ENCODE data around the gene TBL2. TPM values are rescaled to one million over a fixed set of nuclear protein-coding genes. Genes with fewer than 3 reads are reported as not detected.

The TBL2 gene
- total RNA-seq, 1 experiment from 2014 or later: 32.3 TPM

DNA sequence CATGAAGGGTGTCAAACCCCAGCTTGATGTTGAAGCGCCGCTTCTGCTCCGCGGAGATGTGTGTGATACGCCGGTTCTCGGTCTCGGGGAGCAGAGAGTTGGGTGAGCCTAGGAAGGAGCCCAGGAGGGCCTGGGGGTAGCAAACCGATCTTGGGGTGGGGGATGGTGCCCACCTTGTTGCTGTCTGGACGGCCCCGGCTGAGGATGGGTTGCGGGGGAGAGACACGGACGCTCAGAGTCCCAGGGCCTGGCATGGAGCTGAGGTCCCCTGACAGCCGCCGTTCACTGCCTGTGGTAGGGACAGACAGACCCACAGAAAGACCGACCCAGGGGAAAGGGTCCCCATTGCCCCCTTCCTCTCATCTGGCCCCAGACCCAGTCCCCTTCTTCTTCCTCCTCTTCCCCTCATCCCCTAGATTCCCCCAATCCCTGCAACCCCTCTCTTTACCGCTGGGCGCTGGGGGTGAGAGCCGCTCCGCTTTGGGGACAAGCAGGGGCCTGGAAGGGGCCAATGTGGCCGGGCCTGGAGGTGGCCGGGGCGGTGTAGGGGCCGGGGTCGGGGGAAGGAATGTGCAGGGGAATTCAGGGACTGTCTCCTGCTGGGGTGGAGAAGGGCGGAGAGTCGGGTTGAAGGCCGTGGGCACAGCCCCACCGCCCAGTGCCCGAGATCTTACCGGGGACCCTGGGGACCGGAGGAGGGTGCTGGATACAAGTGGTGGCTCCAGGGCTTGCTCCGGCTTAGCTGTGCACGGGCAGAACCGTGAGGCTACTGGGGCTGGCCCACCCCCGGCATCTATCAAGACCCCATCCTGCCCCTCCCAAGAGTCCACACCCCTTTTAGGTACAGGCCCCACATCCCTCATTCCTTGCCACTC is 18.0 kb upstream of the TBL2 start:
- no peak overlapping the region for H3K4me3 Mint-ChIP-seq
- no peak overlapping the region for H3K27ac Mint-ChIP-seq
- H3K4me1 Mint-ChIP-seq: 0 out of 2 replicates have a peak, but pooled peaks cover 2% of the 10 kb centered on the region
- ChIA-PET CTCF (interaction anchor here (1.0 to 5.1 kb wide), 4 partner anchors 10 to 129 kb away, joined by 3 to 30 read pairs (median 10); no protein-coding TSS in a partner anchor), POLR2A (no interaction called here)
- peak; percentile 49 for ATAC-seq
- H3K27me3 Mint-ChIP-seq (ENCODE audit: low read depth): peaks cover 21% of the 10 kb centered on the region
- DNase-seq (ENCODE audit: low spot score): no peak
- TF ChIP-seq ESRRA (CRISPR knock-in tag; IDR thresholded peaks at IDR 0.05; ENCODE audit: borderline replicate concordance) (no peak), HMGA2 (CRISPR knock-in tag; IDR thresholded peaks at IDR 0.05) (no peak), SMAD3 (CRISPR knock-in tag; IDR thresholded peaks at IDR 0.05; ENCODE audit: borderline replicate concordance) (no peak), ZNF138 (CRISPR knock-in tag; conservative IDR thresholded peaks at IDR 0.05) (no peak), JUN (CRISPR knock-in tag; IDR thresholded peaks at IDR 0.05) (no peak), TEAD1 (CRISPR knock-in tag; IDR thresholded peaks at IDR 0.05) (no peak), TCF7 (CRISPR knock-in tag; IDR thresholded peaks at IDR 0.05; ENCODE audit: low read depth) (no peak), PRRX2 (CRISPR knock-in tag; IDR thresholded peaks at IDR 0.05) (no peak)
- TF ChIP-seq, protein P1, sequence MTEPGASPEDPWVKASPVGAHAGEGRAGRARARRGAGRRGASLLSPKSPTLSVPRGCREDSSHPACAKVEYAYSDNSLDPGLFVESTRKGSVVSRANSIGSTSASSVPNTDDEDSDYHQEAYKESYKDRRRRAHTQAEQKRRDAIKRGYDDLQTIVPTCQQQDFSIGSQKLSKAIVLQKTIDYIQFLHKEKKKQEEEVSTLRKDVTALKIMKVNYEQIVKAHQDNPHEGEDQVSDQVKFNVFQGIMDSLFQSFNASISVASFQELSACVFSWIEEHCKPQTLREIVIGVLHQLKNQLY (CRISPR knock-in tag; IDR thresholded peaks at IDR 0.05): no peak
- TF ChIP-seq, protein P2, sequence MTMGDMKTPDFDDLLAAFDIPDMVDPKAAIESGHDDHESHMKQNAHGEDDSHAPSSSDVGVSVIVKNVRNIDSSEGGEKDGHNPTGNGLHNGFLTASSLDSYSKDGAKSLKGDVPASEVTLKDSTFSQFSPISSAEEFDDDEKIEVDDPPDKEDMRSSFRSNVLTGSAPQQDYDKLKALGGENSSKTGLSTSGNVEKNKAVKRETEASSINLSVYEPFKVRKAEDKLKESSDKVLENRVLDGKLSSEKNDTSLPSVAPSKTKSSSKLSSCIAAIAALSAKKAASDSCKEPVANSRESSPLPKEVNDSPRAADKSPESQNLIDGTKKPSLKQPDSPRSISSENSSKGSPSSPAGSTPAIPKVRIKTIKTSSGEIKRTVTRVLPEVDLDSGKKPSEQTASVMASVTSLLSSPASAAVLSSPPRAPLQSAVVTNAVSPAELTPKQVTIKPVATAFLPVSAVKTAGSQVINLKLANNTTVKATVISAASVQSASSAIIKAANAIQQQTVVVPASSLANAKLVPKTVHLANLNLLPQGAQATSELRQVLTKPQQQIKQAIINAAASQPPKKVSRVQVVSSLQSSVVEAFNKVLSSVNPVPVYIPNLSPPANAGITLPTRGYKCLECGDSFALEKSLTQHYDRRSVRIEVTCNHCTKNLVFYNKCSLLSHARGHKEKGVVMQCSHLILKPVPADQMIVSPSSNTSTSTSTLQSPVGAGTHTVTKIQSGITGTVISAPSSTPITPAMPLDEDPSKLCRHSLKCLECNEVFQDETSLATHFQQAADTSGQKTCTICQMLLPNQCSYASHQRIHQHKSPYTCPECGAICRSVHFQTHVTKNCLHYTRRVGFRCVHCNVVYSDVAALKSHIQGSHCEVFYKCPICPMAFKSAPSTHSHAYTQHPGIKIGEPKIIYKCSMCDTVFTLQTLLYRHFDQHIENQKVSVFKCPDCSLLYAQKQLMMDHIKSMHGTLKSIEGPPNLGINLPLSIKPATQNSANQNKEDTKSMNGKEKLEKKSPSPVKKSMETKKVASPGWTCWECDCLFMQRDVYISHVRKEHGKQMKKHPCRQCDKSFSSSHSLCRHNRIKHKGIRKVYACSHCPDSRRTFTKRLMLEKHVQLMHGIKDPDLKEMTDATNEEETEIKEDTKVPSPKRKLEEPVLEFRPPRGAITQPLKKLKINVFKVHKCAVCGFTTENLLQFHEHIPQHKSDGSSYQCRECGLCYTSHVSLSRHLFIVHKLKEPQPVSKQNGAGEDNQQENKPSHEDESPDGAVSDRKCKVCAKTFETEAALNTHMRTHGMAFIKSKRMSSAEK (CRISPR knock-in tag; IDR thresholded peaks at IDR 0.05; ENCODE audit: borderline replicate concordance): no peak
- TF ChIP-seq, protein P3, sequence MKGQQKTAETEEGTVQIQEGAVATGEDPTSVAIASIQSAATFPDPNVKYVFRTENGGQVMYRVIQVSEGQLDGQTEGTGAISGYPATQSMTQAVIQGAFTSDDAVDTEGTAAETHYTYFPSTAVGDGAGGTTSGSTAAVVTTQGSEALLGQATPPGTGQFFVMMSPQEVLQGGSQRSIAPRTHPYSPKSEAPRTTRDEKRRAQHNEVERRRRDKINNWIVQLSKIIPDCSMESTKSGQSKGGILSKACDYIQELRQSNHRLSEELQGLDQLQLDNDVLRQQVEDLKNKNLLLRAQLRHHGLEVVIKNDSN (CRISPR knock-in tag; IDR thresholded peaks at IDR 0.05): no peak
- TF ChIP-seq, protein P4, sequence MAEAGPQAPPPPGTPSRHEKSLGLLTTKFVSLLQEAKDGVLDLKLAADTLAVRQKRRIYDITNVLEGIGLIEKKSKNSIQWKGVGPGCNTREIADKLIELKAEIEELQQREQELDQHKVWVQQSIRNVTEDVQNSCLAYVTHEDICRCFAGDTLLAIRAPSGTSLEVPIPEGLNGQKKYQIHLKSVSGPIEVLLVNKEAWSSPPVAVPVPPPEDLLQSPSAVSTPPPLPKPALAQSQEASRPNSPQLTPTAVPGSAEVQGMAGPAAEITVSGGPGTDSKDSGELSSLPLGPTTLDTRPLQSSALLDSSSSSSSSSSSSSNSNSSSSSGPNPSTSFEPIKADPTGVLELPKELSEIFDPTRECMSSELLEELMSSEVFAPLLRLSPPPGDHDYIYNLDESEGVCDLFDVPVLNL (CRISPR knock-in tag; IDR thresholded peaks at IDR 0.05; ENCODE audit: borderline replicate concordance, low read depth): no peak
- no peaks in the 10 kb centered on the region for H3K9me3 Mint-ChIP-seq
- H3K36me3 Mint-ChIP-seq: no peaks in the 10 kb centered on the region

DNA sequence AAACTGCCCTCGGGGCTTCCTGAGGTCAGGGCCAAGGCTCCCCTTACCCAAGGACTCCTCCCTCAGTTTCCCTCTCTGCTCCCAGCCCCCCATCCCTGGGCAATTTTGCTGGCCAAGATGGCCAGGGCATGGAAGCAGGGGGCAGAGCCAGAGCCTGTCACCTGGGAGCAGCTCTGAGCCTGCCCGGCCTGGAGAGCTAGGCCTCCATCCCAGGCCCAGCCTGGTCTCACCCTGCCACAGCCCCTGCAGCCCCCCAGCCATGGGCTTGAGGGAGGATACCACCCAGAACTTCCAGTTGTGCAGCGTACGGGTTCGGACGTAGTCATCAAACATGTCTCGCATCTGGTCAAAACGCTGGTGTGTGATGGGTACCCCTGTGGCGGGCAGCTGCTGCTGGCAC is 17.0 kb upstream of the TBL2 start:
- H3K36me3 Mint-ChIP-seq: no peaks in the 10 kb centered on the region
- ChIA-PET CTCF (interaction anchor here (1.0 to 5.1 kb wide), 3 partner anchors 11 to 130 kb away, joined by 5 to 30 read pairs (median 15); no protein-coding TSS in a partner anchor), POLR2A (no interaction called here)
- no peaks in the 10 kb centered on the region for H3K9me3 Mint-ChIP-seq
- no peak for ATAC-seq
- H3K4me1 Mint-ChIP-seq: 0 out of 2 replicates have a peak, but pooled peaks cover 2% of the 10 kb centered on the region
- H3K27ac Mint-ChIP-seq: no peak overlapping the region
- no peak overlapping the region for H3K4me3 Mint-ChIP-seq
- H3K27me3 Mint-ChIP-seq (ENCODE audit: low read depth): peaks cover 29% of the 10 kb centered on the region
- no peak for DNase-seq (ENCODE audit: low spot score)
- TF ChIP-seq ZNF396 (CRISPR knock-in tag; IDR thresholded peaks at IDR 0.05; ENCODE audit: borderline replicate concordance) (no peak), NR1H2 (CRISPR knock-in tag; IDR thresholded peaks at IDR 0.05) (no peak), CBFB (CRISPR knock-in tag; IDR thresholded peaks at IDR 0.05; ENCODE audit: low read depth) (no peak), ZNF416 (CRISPR knock-in tag; IDR thresholded peaks at IDR 0.05) (no peak)
- TF ChIP-seq, protein P5, sequence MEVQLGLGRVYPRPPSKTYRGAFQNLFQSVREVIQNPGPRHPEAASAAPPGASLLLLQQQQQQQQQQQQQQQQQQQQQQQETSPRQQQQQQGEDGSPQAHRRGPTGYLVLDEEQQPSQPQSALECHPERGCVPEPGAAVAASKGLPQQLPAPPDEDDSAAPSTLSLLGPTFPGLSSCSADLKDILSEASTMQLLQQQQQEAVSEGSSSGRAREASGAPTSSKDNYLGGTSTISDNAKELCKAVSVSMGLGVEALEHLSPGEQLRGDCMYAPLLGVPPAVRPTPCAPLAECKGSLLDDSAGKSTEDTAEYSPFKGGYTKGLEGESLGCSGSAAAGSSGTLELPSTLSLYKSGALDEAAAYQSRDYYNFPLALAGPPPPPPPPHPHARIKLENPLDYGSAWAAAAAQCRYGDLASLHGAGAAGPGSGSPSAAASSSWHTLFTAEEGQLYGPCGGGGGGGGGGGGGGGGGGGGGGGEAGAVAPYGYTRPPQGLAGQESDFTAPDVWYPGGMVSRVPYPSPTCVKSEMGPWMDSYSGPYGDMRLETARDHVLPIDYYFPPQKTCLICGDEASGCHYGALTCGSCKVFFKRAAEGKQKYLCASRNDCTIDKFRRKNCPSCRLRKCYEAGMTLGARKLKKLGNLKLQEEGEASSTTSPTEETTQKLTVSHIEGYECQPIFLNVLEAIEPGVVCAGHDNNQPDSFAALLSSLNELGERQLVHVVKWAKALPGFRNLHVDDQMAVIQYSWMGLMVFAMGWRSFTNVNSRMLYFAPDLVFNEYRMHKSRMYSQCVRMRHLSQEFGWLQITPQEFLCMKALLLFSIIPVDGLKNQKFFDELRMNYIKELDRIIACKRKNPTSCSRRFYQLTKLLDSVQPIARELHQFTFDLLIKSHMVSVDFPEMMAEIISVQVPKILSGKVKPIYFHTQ (CRISPR knock-in tag; IDR thresholded peaks at IDR 0.05): no peak
- TF ChIP-seq, protein P6, sequence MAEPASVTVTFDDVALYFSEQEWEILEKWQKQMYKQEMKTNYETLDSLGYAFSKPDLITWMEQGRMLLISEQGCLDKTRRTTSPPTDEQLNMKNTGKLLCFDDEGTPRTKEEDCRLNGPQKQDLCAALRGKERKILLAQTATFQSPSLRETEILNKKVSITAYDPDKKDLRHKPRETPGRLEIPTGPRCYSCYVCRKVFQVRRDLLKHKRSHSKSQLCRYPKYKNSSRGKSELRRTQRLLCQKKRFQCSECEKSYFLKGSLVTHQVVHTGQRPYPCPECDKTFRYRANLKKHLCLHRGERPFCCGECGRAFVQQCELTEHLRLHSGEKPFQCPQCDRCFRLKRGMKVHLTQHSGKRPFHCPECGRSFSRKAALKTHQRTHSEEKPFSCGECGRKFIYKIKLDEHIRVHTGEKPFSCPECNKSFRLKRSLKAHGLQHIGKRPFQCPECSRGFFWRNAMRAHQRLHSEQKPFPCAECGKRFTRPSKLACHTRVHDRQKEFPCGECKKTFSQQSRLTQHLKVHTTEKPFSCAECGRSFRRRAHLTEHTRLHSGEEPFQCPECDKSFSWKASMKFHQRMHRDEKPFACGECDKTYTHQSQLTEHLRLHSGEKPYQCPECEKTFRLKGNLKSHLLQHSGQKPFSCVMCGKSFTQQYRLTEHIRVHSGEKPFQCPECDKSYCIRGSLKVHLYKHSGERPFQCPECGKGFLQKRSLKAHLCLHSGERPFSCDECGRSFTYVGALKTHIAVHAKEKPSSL (CRISPR knock-in tag; conservative IDR thresholded peaks at IDR 0.05): no peak
- TF ChIP-seq, protein P7, sequence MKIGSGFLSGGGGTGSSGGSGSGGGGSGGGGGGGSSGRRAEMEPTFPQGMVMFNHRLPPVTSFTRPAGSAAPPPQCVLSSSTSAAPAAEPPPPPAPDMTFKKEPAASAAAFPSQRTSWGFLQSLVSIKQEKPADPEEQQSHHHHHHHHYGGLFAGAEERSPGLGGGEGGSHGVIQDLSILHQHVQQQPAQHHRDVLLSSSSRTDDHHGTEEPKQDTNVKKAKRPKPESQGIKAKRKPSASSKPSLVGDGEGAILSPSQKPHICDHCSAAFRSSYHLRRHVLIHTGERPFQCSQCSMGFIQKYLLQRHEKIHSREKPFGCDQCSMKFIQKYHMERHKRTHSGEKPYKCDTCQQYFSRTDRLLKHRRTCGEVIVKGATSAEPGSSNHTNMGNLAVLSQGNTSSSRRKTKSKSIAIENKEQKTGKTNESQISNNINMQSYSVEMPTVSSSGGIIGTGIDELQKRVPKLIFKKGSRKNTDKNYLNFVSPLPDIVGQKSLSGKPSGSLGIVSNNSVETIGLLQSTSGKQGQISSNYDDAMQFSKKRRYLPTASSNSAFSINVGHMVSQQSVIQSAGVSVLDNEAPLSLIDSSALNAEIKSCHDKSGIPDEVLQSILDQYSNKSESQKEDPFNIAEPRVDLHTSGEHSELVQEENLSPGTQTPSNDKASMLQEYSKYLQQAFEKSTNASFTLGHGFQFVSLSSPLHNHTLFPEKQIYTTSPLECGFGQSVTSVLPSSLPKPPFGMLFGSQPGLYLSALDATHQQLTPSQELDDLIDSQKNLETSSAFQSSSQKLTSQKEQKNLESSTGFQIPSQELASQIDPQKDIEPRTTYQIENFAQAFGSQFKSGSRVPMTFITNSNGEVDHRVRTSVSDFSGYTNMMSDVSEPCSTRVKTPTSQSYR (CRISPR knock-in tag; IDR thresholded peaks at IDR 0.05): no peak
